ENCODE results near the gene WDFY4. TPM values are rescaled to one million over a fixed set of nuclear protein-coding genes. Genes with fewer than 3 reads are reported as not detected.

WDFY4 gene
- total and polyA plus RNA-seq, 2 donors (not counting 3 experiments of a cell fraction or from before 2014, with no cell fraction given), result 10.1 to 10.2 TPM

DNA sequence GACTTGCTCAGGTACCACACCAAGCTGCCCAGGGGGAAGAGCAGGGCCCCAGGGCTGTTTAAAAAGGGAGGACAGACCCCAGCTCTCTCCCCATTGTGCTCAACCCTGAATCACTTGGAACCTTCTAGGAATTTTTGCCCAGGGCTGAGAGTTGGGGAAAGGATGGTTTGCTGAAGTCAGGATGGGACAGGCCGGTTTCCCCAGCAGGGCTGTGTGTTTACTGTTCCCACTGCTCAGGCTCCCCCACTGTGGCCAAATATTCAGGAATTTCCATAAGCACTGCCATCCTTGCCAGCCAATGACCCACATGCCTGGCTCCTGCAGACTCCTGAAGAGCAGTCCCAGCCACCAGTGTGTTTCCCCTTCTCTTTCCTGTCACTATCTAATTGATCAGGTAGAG is 120.7 kb downstream of the WDFY4 start:
- H3K9me3 ChIP-seq (replicated peaks; ENCODE audit: control insufficient read depth, insufficient read depth, low read length), result no peaks in the 10 kb centered on the region
- no peak overlapping the region for H3K27ac ChIP-seq (ENCODE audit: insufficient read depth, low read depth, low read length)
- DNase-seq (ENCODE audit: low read depth, low spot score) (no peak), FAIRE-seq (no peak)
- no peak overlapping the region for H3K4me3 ChIP-seq (replicated peaks in 1 of 3; ENCODE audit: insufficient read depth in 1 of 3, low read depth in 1 of 3, low read length in 3 of 3)
- POLR2A ChIA-PET, result no interaction called here
- H3K9me1 ChIP-seq (replicated peaks; ENCODE audit: control insufficient read depth, extremely low read depth, insufficient read depth, low read length), result no peaks in the 10 kb centered on the region
- no peaks in the 10 kb centered on the region for H3K79me2 ChIP-seq (ENCODE audit: control insufficient read depth, insufficient read depth, low read length)
- no peaks in the 10 kb centered on the region for H3K4me1 ChIP-seq (ENCODE audit: control insufficient read depth, extremely low read depth, insufficient read depth, low read length)
- no peak overlapping the region for H3K4me2 ChIP-seq (ENCODE audit: insufficient read depth, low read length)
- CTCF ChIA-PET, result no interaction called here
- no peak overlapping the region for H2AFZ ChIP-seq (ENCODE audit: low read depth, low read length)
- BruUV-seq (replicated peaks), result no TSS peak
- no peak overlapping the region for H3K9ac ChIP-seq (replicated peaks; ENCODE audit: extremely low read depth, insufficient read depth, low read length)
- H4K20me1 ChIP-seq (replicated peaks; ENCODE audit: control insufficient read depth, extremely low read depth, insufficient read depth, low read length), result no peaks in the 10 kb centered on the region
- intact Hi-C loops (cut with micrococcal nuclease), result no loop called here
- H3K27me3 ChIP-seq (ENCODE audit: control insufficient read depth in 2 of 2, insufficient read depth in 2 of 2, low read length in 2 of 2), result peaks cover 0 to 1% of the 10 kb centered on the region in 2 experiments
- TF ChIP-seq POLR2AphosphoS5 (IDR thresholded peaks at IDR 0.05; ENCODE audit: insufficient read depth, low read depth, low read length) (no peak), EZH2 (IDR thresholded peaks at IDR 0.05; ENCODE audit: borderline replicate concordance, low read depth, low read length, severe bottlenecking) (no peak), FOS (IDR thresholded peaks at IDR 0.05; ENCODE audit: borderline replicate concordance, insufficient read depth, low read length) (no peak), JUN (IDR thresholded peaks at IDR 0.05; ENCODE audit: borderline replicate concordance, insufficient read depth, insufficient read length, low read depth) (no peak), CTCF (IDR thresholded peaks at IDR 0.05; ENCODE audit: extremely low read depth in 1 of 2, insufficient read depth in 1 of 2, low read depth in 1 of 2, low read length in 2 of 2) (no peak), MYC (IDR thresholded peaks at IDR 0.05; ENCODE audit: low read depth, low read length) (no peak), POLR2A (IDR thresholded peaks at IDR 0.05; ENCODE audit: low read depth, low read length) (no peak), GATA2 (IDR thresholded peaks at IDR 0.05; ENCODE audit: insufficient read depth, insufficient read length, low read depth, low read length) (no peak)
- TF ChIP-seq, protein P1, sequence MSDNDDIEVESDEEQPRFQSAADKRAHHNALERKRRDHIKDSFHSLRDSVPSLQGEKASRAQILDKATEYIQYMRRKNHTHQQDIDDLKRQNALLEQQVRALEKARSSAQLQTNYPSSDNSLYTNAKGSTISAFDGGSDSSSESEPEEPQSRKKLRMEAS (IDR thresholded peaks at IDR 0.05; ENCODE audit: insufficient read depth, insufficient read length), result no peak
- dilution Hi-C loops (cut with MboI; ENCODE audit: extremely low pct_ligation_motif_present, low sequenced_read_pairs), result no loop called here
- no peaks in the 10 kb centered on the region for H3K36me3 ChIP-seq (ENCODE audit: control insufficient read depth in 2 of 2, extremely low read depth in 1 of 2, insufficient read depth in 2 of 2, low read length in 2 of 2)
